NB4 (cell line): ENCODE results near the gene DHX58.

Experiments used
- CTCF ChIP-seq: IDR thresholded peaks from one replicate; pipeline ENCODE4 v1.5.1; 2012; ENCODE audit warnings: low read depth, low read length
- MAX ChIP-seq: IDR thresholded peaks from 2 replicates; pipeline ENCODE4 v1.6.1; 2011; ENCODE audit warnings: low read depth, low read length
- MYC ChIP-seq: IDR thresholded peaks from 2 replicates; pipeline ENCODE4 v1.6.1; 2011; ENCODE audit warnings: low read depth, low read length
- POLR2A ChIP-seq: IDR thresholded peaks from 2 replicates; pipeline ENCODE4 v1.6.1; 2011; ENCODE audit warnings: mild to moderate bottlenecking; ENCODE audit not compliant: insufficient read length; ENCODE audit errors: extremely low read depth

DNA sequence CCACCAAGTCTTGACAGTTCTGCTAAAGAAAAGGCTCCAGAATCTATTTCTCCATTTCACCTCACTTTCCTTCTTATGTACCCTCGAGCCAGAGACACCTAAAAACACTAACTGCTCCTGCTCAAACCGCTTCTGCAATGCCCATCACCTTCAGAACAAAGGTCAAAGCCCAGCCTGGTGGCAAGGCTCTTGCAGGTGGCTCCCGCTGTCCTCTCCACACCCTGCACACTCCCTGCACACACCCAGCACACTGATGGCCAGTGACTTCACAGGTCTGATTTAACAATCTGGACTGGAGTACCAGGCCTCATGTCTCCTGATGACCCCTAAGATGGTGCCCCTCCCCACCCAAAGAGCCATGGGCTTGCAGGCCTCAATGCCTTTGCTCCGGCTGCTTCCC, 52.3 kb downstream of the DHX58 start:
- no peak for TF ChIP-seq CTCF
- no peak for TF ChIP-seq MAX
- no peak for TF ChIP-seq POLR2A
- TF ChIP-seq MYC: no peak
